Nephron progenitor cell (in vitro differentiated cells): ENCODE results near the gene EREG.

Experiments
- DNase-seq: peaks from one replicate; pipeline ENCODE4 v3.0.0; 2021
- H3K27ac Mint-ChIP-seq: 2 replicates; pipeline ENCODE4 v1.8.0; 2021; ENCODE audit warnings: mild to moderate bottlenecking, moderate library complexity, mixed read lengths
- H3K27me3 Mint-ChIP-seq: 2 replicates; pipeline ENCODE4 v1.8.0; 2021; ENCODE audit warnings: mild to moderate bottlenecking, low read depth, mixed read lengths; ENCODE audit not compliant: poor library complexity
- H3K36me3 Mint-ChIP-seq: 2 replicates; pipeline ENCODE4 v1.8.0; 2021; ENCODE audit warnings: low read depth, mixed read lengths
- H3K4me1 Mint-ChIP-seq: 2 replicates; pipeline ENCODE4 v1.8.0; 2021; ENCODE audit warnings: mixed read lengths
- H3K4me3 Mint-ChIP-seq: 2 replicates; pipeline ENCODE4 v1.8.0; 2021; ENCODE audit warnings: mild to moderate bottlenecking, moderate library complexity, mixed read lengths
- H3K9me3 Mint-ChIP-seq: 2 replicates; pipeline ENCODE4 v1.8.0; 2021; ENCODE audit warnings: mild to moderate bottlenecking, moderate library complexity, mixed read lengths
- TF ChIP-seq, protein P1 (sequence below): fragments of 200-600 bp; sonication (generic); IDR thresholded peaks from 2 replicates; pipeline ENCODE4 v1.5.0; 2021; ENCODE audit warnings: antibody characterized with exemption

The EREG gene

DNA sequence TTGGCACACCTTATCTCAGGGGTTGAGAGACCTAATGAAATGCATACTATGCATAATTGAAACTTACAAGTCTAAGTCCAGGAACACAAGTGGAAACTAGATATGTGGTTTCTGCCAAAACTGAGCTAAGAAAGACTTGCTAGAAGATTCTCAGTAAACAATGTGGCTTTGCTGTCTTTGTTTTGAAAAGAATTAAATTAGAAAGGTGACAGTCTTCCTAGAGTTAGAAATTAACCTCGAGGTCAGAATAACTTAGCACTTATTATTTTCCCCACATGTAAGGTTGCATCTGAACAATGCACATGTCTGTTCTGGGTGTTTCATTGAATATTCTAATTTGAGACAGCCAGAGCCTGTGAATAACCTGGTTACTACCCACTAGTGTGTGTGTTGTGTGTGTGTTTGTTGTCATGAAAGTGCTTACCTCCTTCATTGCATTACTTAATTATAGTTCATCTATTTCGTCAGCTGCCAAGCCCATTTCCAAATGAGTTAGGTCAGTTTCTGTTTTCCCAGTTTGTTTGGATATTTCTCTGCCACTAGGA lies 1.5 kb downstream of the EREG start:
- Mint-ChIP-seq H3K4me1 (peaks cover 18% of the 10 kb centered on the region), H3K27me3 (peaks cover 56% of the 10 kb centered on the region), H3K36me3 (no peaks in the 10 kb centered on the region), H3K9me3 (no peaks in the 10 kb centered on the region), H3K4me3 (no peak overlapping the region), H3K27ac (no peak overlapping the region)
- TF ChIP-seq, protein P1, sequence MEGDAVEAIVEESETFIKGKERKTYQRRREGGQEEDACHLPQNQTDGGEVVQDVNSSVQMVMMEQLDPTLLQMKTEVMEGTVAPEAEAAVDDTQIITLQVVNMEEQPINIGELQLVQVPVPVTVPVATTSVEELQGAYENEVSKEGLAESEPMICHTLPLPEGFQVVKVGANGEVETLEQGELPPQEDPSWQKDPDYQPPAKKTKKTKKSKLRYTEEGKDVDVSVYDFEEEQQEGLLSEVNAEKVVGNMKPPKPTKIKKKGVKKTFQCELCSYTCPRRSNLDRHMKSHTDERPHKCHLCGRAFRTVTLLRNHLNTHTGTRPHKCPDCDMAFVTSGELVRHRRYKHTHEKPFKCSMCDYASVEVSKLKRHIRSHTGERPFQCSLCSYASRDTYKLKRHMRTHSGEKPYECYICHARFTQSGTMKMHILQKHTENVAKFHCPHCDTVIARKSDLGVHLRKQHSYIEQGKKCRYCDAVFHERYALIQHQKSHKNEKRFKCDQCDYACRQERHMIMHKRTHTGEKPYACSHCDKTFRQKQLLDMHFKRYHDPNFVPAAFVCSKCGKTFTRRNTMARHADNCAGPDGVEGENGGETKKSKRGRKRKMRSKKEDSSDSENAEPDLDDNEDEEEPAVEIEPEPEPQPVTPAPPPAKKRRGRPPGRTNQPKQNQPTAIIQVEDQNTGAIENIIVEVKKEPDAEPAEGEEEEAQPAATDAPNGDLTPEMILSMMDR = no peak
- DNase-seq = no peak

DNA sequence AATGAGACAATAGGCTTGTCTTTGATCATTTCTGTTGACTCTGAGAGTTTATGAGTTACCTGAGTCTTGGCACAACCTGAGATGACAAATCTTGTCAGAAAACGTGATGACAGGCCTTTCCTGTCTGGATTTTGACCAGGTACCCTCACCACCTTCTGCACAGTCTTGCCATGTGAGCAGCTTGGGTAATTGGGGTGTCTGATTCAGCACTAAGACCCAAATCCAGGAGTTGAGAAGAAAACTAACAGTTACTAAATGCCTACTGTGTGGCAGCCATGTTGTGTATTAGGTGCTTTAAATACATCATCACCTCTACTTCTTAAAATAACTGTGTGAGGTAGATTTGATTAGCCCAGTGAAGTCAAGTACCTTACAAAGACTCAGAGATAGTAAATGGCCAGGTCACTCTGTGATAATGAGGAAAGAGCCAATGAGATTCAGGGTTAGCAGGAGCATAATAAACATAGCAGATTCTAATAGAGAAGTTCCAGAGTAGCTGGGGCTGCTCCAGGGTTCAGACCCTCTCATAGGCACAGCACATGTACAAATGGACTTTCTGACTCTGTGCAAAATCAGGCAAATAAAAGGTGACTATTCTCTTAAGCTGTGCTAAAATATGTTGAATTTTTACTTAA lies 2.8 kb downstream of the EREG start:
- Mint-ChIP-seq H3K36me3 (no peaks in the 10 kb centered on the region), H3K4me3 (no peak overlapping the region), H3K27me3 (peaks cover 58% of the 10 kb centered on the region), H3K9me3 (no peaks in the 10 kb centered on the region), H3K4me1 (peaks cover 18% of the 10 kb centered on the region), H3K27ac (no peak overlapping the region)
- TF ChIP-seq, protein P1 = no peak
- no peak for DNase-seq

DNA sequence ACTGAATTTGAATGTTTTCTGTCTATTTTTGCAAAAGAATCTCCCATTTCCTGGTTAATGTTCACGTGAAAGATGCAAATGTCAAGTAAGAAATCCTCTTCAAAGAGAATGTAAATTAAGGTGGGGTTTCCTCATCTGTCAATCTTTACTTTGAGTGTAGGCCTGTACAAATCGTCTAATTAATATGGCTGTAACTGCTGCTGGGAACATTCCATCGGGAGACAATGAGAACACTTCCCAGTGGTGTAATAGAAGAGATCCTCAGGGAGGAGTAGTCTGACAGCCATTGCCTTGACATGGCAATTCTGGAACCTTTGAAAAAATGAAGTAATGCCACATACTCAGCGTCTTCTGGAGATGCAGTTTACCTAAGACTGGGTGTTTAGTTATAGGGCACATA lies 3.7 kb downstream of the EREG start:
- Mint-ChIP-seq H3K36me3 (no peaks in the 10 kb centered on the region), H3K27me3 (peaks cover 51% of the 10 kb centered on the region), H3K9me3 (no peaks in the 10 kb centered on the region), H3K27ac (no peak overlapping the region), H3K4me1 (peaks cover 18% of the 10 kb centered on the region), H3K4me3 (no peak overlapping the region)
- no peak for DNase-seq
- TF ChIP-seq, protein P1 = no peak

DNA sequence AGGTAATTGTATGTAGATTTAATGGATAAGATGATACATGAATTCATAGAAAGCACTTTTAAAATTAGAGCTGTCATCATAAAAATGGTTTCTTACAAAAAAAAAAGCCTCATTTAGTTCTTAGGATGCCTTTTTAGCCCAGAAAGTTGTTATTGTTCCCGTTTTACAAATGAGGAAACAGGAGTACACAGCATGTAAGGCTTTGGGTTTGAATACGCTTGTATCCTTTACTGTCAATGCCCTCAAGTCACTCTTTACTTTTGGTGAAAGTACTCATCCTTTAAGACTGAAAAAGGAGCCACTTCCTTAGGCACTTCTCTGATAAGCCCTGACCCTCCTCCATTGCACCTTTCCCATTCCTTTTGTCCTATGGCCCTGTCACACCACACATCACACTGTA lies 4.9 kb downstream of the EREG start:
- peaks cover 39% of the 10 kb centered on the region for H3K27me3 Mint-ChIP-seq
- TF ChIP-seq, protein P1 = no peak
- H3K4me3 Mint-ChIP-seq = no peak overlapping the region
- peak overlapping the region; percentile 0 for H3K27ac Mint-ChIP-seq
- H3K36me3 Mint-ChIP-seq = no peaks in the 10 kb centered on the region
- H3K9me3 Mint-ChIP-seq = no peaks in the 10 kb centered on the region
- H3K4me1 Mint-ChIP-seq = peaks cover 8% of the 10 kb centered on the region
- DNase-seq = no peak

DNA sequence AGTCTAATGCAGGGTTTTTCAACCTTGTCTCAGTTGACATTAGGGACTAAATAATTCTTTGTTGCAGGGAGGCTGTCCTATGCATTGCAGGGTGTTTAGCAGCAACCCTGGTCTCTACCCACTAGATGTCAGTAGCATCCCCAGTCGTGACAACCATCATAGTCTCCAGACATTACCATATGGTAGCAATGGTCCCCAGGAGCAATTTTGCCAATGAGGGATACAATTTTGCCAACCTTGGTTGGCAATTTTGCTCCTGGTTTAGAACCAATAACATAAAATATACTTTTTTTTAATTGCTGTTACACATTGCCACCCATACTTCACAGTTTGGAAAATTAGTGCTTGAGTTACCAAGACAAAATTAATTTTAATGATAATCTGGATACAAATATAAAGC lies 6.0 kb downstream of the EREG start:
- Mint-ChIP-seq H3K9me3 (no peaks in the 10 kb centered on the region), H3K4me3 (no peak overlapping the region), H3K27ac (no peak overlapping the region), H3K36me3 (no peaks in the 10 kb centered on the region), H3K4me1 (no peaks in the 10 kb centered on the region), H3K27me3 (peaks cover 28% of the 10 kb centered on the region)
- peak; percentile 29 for DNase-seq
- TF ChIP-seq, protein P1 = peak; percentile 70

DNA sequence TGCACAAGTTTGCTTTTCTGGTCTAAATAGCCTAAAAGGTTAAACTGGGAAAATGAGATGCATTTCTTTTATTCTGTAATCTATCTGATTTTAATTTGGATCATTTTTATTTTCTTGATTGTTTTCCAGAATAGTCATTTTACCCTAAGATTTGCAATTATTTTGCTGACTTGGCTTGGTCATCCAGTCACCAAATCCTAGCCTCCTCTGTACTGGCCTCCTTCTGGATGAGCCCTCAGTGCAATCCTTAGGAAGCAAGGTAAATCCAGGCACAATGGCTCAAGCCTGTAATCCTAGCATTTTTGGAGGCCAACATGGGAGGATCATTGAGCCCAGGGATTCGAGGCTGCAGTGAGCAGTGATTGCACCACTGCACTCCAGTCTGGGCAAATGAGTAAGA lies 9.2 kb downstream of the EREG start:
- no peaks in the 10 kb centered on the region for H3K9me3 Mint-ChIP-seq
- no peak overlapping the region for H3K4me3 Mint-ChIP-seq
- H3K36me3 Mint-ChIP-seq = no peaks in the 10 kb centered on the region
- H3K27ac Mint-ChIP-seq = no peak overlapping the region
- no peak for DNase-seq
- TF ChIP-seq, protein P1 = no peak
- H3K4me1 Mint-ChIP-seq = no peaks in the 10 kb centered on the region
- H3K27me3 Mint-ChIP-seq = peaks cover 5% of the 10 kb centered on the region
